Panc1 (cell line): ENCODE data around the gene VAPA. TPM values are rescaled to one million over a fixed set of nuclear protein-coding genes. Genes with fewer than 3 reads are reported as not detected.

ENCODE experiments used
- ATAC-seq: fragments of 200-7000 bp; cut with Tn5 transposase; 2 replicates; pipeline ENCODE4 v1.9.1; 2020; ENCODE audit warnings: mild to moderate bottlenecking, moderate library complexity
- BruUV-seq: library from RNA; stranded (reverse); fragments of 400-500 nt; replicated peaks from 2 replicates; lab custom pipeline; 2021; lab: Mats Ljungman, UMichigan
- CTCF ChIA-PET: fragments of 300-600 bp; sonication (Branson Sonifier 250); formaldehyde crosslinking; loops from one replicate; lab custom pipeline; 2022; ENCODE audit warnings: antibody characterized with exemption; lab: Charles Lee
- POLR2A ChIA-PET: fragments of 300-600 bp; sonication (Branson Sonifier 250); formaldehyde crosslinking; loops from one replicate; lab custom pipeline; 2022; ENCODE audit warnings: antibody characterized with exemption; lab: Charles Lee
- DNase-seq: peaks from one replicate; pipeline ENCODE4 v3.0.0-alpha.2; 2010; ENCODE audit warnings: low read depth, low spot score
- H3K27ac ChIP-seq: 2 replicates; pipeline ENCODE4 v1.5.1; 2011; ENCODE audit warnings: mild to moderate bottlenecking, low read length, inconsistent platforms
- H3K27me3 ChIP-seq: fragments of 200-500 bp; sonication (Bioruptor generic); 2 replicates; pipeline ENCODE4 v1.6.0; 2014; ENCODE audit warnings: low read length, inconsistent platforms; ENCODE audit not compliant: control insufficient read depth, insufficient read depth
- H3K36me3 ChIP-seq: fragments of 200-500 bp; sonication (Bioruptor generic); 2 replicates; pipeline ENCODE4 v1.5.1; 2014; ENCODE audit warnings: inconsistent platforms, mild to moderate bottlenecking, low read length, moderate library complexity; ENCODE audit not compliant: control insufficient read depth, insufficient read depth
- H3K4me1 ChIP-seq: 2 replicates; pipeline ENCODE4 v1.5.1; 2011; ENCODE audit warnings: inconsistent platforms, mild to moderate bottlenecking, low read length, moderate library complexity; ENCODE audit not compliant: control insufficient read depth, insufficient read depth
- H3K4me3 ChIP-seq, 2 experiments: 2 replicates each; pipeline ENCODE4 v1.5.1; 2011 to 2012; ENCODE audit warnings: low read depth in 2 of 2, low read length in 2 of 2, mild to moderate bottlenecking in 2 of 2, inconsistent platforms in 1 of 2, moderate library complexity in 1 of 2
- H3K9me3 ChIP-seq: fragments of 200-500 bp; sonication (Bioruptor generic); 2 replicates; pipeline ENCODE4 v1.5.1; 2014; ENCODE audit warnings: low read depth, mild to moderate bottlenecking, inconsistent platforms, low read length, moderate library complexity; ENCODE audit not compliant: control insufficient read depth, insufficient read depth
- POLR2AphosphoS5 ChIP-seq: IDR thresholded peaks from 2 replicates; pipeline ENCODE4 v1.6.1; 2012; ENCODE audit warnings: mild to moderate bottlenecking, low read depth, low read length, moderate library complexity
- SIN3A ChIP-seq: IDR thresholded peaks from 2 replicates; pipeline ENCODE4 v1.6.1; 2012; ENCODE audit warnings: low read depth, mild to moderate bottlenecking, low read length, moderate library complexity, borderline replicate concordance; ENCODE audit not compliant: insufficient read depth
- TCF7L2 ChIP-seq: IDR thresholded peaks from 2 replicates; pipeline ENCODE4 v1.6.1; 2011; ENCODE audit warnings: mild to moderate bottlenecking, low read depth, low read length, inconsistent platforms
- in situ Hi-C: cut with HindIII; loops from 2 replicates; pipeline ENCODE4 v1.10.0; 2016; ENCODE audit warnings: low sequenced_read_pairs, low pct_unique_long_range_greater_than_20kb
- intact Hi-C: fragments of 100-400 bp; cut with micrococcal nuclease; formaldehyde crosslinking; loops from one replicate; pipeline ENCODE4 v1.10.0; 2022; ENCODE audit not compliant: unreplicated experiment
- total RNA-seq: library from RNA; stranded (reverse); gene quantifications from one replicate; pipeline ENCODE4 v1.2.1, GENCODE V29; 2021; ENCODE audit not compliant: unreplicated experiment
- TF ChIP-seq, protein P1 (sequence below): fragments of 450-650 bp; IDR thresholded peaks from 2 replicates; pipeline ENCODE4 v1.5.1; 2017; ENCODE audit warnings: mild to moderate bottlenecking
- TF ChIP-seq, protein P2 (sequence below), 2 experiments: IDR thresholded peaks; 2 replicates each; pipeline ENCODE4 v1.6.1; 2011 to 2012; ENCODE audit warnings: low read depth in 2 of 2, control low read depth in 1 of 2, low read length in 1 of 2, mild to moderate bottlenecking in 1 of 2, moderate library complexity in 1 of 2; ENCODE audit not compliant: insufficient read depth in 1 of 2

Gene VAPA
- total RNA-seq, 1 experiment from 2014 or later, result 228 TPM

DNA sequence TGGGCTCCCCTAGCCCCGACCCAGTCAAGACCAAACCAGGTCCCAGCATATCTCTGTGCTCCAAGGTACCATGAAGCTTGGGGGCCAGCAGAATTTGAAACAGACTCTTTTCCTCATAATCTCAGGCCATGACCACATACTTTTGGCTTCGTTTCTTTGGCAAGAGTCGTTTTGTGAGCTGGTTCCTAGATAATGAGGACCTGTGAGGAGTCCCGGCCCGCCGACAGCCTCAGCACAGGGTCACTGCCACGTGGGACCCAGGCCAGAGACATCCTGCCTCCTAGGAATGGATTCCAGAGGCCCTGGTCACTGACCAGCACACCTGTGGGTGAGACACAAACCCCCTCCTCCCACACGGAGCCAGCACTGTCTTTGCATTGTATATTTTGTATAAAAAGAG lies 73.5 kb downstream of the VAPA start:
- in situ Hi-C loops, result no loop called here
- Histone ChIP-seq H3K9me3 (no peaks in the 10 kb centered on the region), H3K4me3 (no peak overlapping the region), H3K27me3 (no peaks in the 10 kb centered on the region), H3K27ac (peak overlapping the region; percentile 29), H3K36me3 (no peaks in the 10 kb centered on the region), H3K4me1 (peaks cover 13% of the 10 kb centered on the region)
- POLR2A ChIA-PET, result interaction anchor here (0.7 kb wide), 1 partner anchor 56 kb away, joined by 8 read pairs; no protein-coding TSS in a partner anchor
- intact Hi-C loops, result no loop called here
- DNase-seq, result no peak
- CTCF ChIA-PET, result interaction anchor here (0.7 kb wide), 1 partner anchor 17 kb away, joined by 4 read pairs; no protein-coding TSS in a partner anchor
- TF ChIP-seq, protein P1, sequence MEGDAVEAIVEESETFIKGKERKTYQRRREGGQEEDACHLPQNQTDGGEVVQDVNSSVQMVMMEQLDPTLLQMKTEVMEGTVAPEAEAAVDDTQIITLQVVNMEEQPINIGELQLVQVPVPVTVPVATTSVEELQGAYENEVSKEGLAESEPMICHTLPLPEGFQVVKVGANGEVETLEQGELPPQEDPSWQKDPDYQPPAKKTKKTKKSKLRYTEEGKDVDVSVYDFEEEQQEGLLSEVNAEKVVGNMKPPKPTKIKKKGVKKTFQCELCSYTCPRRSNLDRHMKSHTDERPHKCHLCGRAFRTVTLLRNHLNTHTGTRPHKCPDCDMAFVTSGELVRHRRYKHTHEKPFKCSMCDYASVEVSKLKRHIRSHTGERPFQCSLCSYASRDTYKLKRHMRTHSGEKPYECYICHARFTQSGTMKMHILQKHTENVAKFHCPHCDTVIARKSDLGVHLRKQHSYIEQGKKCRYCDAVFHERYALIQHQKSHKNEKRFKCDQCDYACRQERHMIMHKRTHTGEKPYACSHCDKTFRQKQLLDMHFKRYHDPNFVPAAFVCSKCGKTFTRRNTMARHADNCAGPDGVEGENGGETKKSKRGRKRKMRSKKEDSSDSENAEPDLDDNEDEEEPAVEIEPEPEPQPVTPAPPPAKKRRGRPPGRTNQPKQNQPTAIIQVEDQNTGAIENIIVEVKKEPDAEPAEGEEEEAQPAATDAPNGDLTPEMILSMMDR, result no peak
- TF ChIP-seq SIN3A (no peak), TCF7L2 (no peak), POLR2AphosphoS5 (no peak)
- TF ChIP-seq, protein P2, sequence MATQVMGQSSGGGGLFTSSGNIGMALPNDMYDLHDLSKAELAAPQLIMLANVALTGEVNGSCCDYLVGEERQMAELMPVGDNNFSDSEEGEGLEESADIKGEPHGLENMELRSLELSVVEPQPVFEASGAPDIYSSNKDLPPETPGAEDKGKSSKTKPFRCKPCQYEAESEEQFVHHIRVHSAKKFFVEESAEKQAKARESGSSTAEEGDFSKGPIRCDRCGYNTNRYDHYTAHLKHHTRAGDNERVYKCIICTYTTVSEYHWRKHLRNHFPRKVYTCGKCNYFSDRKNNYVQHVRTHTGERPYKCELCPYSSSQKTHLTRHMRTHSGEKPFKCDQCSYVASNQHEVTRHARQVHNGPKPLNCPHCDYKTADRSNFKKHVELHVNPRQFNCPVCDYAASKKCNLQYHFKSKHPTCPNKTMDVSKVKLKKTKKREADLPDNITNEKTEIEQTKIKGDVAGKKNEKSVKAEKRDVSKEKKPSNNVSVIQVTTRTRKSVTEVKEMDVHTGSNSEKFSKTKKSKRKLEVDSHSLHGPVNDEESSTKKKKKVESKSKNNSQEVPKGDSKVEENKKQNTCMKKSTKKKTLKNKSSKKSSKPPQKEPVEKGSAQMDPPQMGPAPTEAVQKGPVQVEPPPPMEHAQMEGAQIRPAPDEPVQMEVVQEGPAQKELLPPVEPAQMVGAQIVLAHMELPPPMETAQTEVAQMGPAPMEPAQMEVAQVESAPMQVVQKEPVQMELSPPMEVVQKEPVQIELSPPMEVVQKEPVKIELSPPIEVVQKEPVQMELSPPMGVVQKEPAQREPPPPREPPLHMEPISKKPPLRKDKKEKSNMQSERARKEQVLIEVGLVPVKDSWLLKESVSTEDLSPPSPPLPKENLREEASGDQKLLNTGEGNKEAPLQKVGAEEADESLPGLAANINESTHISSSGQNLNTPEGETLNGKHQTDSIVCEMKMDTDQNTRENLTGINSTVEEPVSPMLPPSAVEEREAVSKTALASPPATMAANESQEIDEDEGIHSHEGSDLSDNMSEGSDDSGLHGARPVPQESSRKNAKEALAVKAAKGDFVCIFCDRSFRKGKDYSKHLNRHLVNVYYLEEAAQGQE (IDR thresholded peaks at IDR 0.05; ENCODE audit: insufficient read depth in 1 of 2, low read depth in 2 of 2, low read length in 1 of 2), result no peak
- ATAC-seq, result no peak
- no TSS peak for BruUV-seq

DNA sequence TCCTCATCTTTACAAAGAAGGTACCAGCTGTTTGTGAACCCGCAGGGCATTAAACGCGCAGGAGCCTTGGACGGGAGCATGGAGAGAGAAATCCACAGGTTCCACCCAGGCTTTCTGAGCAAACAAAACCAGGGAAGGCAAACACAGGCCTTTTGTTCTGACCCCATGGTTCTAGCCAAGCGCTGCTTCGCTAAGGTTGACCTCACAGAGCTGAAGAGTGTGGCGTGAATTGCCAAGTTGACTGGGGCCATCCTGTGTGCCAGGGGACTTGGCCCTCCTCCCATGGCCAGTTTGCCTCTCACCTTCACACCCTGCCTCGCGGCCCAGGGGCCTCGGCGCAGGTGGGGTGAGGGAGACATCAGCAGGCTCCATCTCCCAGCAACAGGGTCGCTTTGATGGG lies 74.1 kb downstream of the VAPA start:
- DNase-seq (no peak), ATAC-seq (peak; percentile 67; the same call in 1 of the 2 replicates)
- Histone ChIP-seq H3K4me3 (no peak overlapping the region), H3K9me3 (no peaks in the 10 kb centered on the region), H3K36me3 (no peaks in the 10 kb centered on the region), H3K4me1 (peaks cover 13% of the 10 kb centered on the region), H3K27me3 (no peaks in the 10 kb centered on the region), H3K27ac (peak overlapping the region; percentile 29; the same call in 1 of the 2 replicates)
- intact Hi-C loops, result no loop called here
- no peak for TF ChIP-seq SIN3A
- TF ChIP-seq, protein P1, result no peak
- TF ChIP-seq, protein P2 (IDR thresholded peaks at IDR 0.05; ENCODE audit: insufficient read depth in 1 of 2, low read depth in 2 of 2, low read length in 1 of 2), result no peak
- TF ChIP-seq TCF7L2, result no peak
- TF ChIP-seq POLR2AphosphoS5, result no peak
- ChIA-PET POLR2A (interaction anchor here (0.7 kb wide), 1 partner anchor 55 kb away, joined by 8 read pairs; no protein-coding TSS in a partner anchor), CTCF (interaction anchor here (0.7 kb wide), 1 partner anchor 17 kb away, joined by 4 read pairs; no protein-coding TSS in a partner anchor)
- in situ Hi-C loops, result no loop called here
- no TSS peak for BruUV-seq
